Fibroblast of pulmonary artery (primary cell): Measurements from ENCODE around the gene DLGAP4.

ENCODE experiments used
- DNase-seq: peaks from one replicate; pipeline ENCODE4 v3.0.0-alpha.2; 2010; ENCODE audit warnings: low read depth
- H3K4me3 ChIP-seq: replicated peaks from 2 replicates; pipeline ENCODE4 v1.5.1; 2011; ENCODE audit warnings: low read depth, mild to moderate bottlenecking, control low read depth, low read length, moderate library complexity
- TF ChIP-seq, protein P1 (sequence below): IDR thresholded peaks from 2 replicates; pipeline ENCODE4 v1.5.1; 2011; ENCODE audit warnings: mild to moderate bottlenecking, control low read depth, low read length, inconsistent platforms; ENCODE audit errors: missing control alignments

DLGAP4 gene

DNA sequence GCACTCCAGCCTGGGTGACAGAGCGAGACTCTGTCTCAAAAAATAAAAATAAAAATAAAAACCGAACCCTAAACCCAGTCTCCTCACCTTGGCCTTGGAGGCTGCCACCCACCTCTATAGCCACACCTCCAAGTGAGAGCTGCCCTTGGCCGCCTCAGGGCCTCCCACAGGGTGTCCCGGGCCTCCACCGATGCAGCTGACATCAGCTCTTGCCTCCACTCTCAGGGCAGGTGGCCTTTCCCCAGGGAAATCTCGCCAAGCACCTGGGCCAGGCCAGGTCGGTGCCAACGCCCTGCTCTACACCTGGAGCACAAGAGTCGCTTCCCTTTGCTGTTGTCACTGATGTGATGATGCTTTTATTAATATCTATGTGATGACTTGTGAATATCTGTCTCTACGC lies 226.2 kb downstream of the DLGAP4 start:
- DNase-seq: no peak
- TF ChIP-seq, protein P1, sequence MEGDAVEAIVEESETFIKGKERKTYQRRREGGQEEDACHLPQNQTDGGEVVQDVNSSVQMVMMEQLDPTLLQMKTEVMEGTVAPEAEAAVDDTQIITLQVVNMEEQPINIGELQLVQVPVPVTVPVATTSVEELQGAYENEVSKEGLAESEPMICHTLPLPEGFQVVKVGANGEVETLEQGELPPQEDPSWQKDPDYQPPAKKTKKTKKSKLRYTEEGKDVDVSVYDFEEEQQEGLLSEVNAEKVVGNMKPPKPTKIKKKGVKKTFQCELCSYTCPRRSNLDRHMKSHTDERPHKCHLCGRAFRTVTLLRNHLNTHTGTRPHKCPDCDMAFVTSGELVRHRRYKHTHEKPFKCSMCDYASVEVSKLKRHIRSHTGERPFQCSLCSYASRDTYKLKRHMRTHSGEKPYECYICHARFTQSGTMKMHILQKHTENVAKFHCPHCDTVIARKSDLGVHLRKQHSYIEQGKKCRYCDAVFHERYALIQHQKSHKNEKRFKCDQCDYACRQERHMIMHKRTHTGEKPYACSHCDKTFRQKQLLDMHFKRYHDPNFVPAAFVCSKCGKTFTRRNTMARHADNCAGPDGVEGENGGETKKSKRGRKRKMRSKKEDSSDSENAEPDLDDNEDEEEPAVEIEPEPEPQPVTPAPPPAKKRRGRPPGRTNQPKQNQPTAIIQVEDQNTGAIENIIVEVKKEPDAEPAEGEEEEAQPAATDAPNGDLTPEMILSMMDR: no peak
- H3K4me3 ChIP-seq: no peak overlapping the region

DNA sequence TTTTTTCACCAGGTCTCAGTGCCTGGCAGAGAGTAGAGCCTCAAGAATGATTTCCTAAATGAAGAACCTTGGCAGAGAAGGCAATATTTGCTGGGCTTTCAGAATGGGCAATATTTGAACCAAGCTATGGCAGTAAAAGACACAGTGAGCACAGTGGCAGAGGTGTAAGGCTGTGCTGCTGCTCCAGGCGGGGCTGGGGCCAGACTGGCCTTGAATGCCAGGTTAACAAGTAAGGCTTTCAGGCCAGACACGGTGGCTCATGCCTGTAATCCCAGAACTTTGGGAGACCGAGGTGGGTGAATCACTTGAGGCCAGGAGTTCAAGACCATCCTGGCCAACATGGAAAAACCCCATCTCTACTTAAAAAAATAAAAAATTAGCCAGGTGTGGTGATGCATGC lies 226.7 kb downstream of the DLGAP4 start:
- TF ChIP-seq, protein P1: no peak
- no peak overlapping the region for H3K4me3 ChIP-seq
- no peak for DNase-seq

- no peak overlapping the region for H3K4me3 ChIP-seq
- TF ChIP-seq, protein P1: no peak
- DNase-seq: peak; percentile 91
Observed at GRCh38 chr20:36538026-36538722, 232.0 kb downstream of the DLGAP4 start.

- TF ChIP-seq, protein P1: no peak
- peak overlapping the region; percentile 87 for H3K4me3 ChIP-seq
- DNase-seq: peak; percentile 45
Observed at GRCh38 chr20:36540551-36541211, 234.5 kb downstream of the DLGAP4 start.

DNA sequence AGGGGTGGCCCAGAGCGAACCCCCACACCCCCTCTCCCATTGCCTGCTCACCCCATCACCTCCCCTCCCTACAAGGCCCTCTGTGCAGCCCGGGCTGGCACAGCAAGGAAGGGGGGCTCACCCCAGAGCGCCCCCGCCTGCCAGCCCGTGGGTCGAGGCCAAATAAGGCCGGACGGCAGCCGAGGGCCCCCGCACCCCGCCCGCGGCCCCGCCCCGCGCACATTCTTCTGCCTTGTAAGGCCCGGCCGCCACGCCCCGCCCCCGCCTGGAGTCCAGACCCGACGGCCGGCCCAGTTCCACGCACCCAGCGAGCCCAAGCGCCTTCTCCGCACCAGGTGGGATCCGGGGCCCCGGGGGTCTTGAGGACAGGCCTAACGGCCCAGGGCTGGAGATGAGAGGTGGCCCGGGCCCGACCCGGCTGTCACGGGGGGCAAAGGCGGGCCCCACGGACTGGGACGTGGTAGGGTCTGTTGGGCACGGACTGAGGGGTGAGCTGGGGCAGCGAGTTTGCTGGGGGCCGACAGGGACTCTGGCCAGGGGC lies 235.2 kb downstream of the DLGAP4 start, which contains the start of gene MYL9:
TSS of gene MYL9 (plus strand) at position 293 of the 541 bp plus-strand sequence. CDS start 3,366 bp downstream, outside the sequence.
- H3K4me3 ChIP-seq: peak within 1 kb of the TSS; percentile 87
- TF ChIP-seq, protein P1: no peak
- DNase-seq: peak; percentile 77

- TF ChIP-seq, protein P1: peak; percentile 65
- DNase-seq: peak; percentile 64
- peak overlapping the region; percentile 87 for H3K4me3 ChIP-seq
Observed at GRCh38 chr20:36541768-36542488, 235.8 kb downstream of the DLGAP4 start.
